ENCODE measurements around the gene RNF152.

Gene RNF152

DNA sequence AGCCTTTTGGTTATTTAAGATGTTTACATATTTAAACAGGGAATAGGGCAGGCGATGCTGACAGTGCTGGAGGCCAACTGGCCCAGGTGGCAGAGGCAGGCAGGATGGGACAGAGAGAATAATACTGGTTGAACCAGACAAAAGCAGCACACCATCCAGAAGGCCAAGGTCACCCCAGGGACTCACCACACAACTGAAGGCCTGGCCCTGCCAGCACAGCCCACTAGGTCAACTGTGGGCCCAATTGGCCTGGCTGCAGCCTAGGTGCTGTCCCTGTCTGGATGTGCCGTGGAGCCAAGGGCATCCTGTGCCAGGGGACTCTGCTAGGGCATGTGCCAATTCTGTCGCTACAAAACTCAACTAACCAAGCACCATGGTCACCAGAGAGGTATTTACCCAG lies 69.2 kb downstream of the RNF152 start:
- Histone ChIP-seq H3K27me3 (ENCODE audit: insufficient read depth, low read depth) (no peaks in the 10 kb centered on the region), H3K79me2 (ENCODE audit: insufficient read depth, low read depth) (no peaks in the 10 kb centered on the region), H2AFZ (ENCODE audit: low read depth) (no peak overlapping the region), H3K4me3 (IDR thresholded peaks at IDR 0.05; ENCODE audit: insufficient read depth, low read depth, low read length) (no peak overlapping the region), H3K4me2 (no peak overlapping the region), H4K20me1 (ENCODE audit: insufficient read depth) (no peaks in the 10 kb centered on the region), H3K27ac (no peak overlapping the region), H3K4me1 (ENCODE audit: low read depth, poor library complexity, severe bottlenecking) (no peaks in the 10 kb centered on the region), H3K36me3 (ENCODE audit: insufficient read depth) (no peaks in the 10 kb centered on the region), H3K9ac (no peak overlapping the region)
- TF ChIP-seq, protein P1, sequence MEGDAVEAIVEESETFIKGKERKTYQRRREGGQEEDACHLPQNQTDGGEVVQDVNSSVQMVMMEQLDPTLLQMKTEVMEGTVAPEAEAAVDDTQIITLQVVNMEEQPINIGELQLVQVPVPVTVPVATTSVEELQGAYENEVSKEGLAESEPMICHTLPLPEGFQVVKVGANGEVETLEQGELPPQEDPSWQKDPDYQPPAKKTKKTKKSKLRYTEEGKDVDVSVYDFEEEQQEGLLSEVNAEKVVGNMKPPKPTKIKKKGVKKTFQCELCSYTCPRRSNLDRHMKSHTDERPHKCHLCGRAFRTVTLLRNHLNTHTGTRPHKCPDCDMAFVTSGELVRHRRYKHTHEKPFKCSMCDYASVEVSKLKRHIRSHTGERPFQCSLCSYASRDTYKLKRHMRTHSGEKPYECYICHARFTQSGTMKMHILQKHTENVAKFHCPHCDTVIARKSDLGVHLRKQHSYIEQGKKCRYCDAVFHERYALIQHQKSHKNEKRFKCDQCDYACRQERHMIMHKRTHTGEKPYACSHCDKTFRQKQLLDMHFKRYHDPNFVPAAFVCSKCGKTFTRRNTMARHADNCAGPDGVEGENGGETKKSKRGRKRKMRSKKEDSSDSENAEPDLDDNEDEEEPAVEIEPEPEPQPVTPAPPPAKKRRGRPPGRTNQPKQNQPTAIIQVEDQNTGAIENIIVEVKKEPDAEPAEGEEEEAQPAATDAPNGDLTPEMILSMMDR (conservative IDR thresholded peaks at IDR 0.05; ENCODE audit: low read depth, low read length) = no peak

DNA sequence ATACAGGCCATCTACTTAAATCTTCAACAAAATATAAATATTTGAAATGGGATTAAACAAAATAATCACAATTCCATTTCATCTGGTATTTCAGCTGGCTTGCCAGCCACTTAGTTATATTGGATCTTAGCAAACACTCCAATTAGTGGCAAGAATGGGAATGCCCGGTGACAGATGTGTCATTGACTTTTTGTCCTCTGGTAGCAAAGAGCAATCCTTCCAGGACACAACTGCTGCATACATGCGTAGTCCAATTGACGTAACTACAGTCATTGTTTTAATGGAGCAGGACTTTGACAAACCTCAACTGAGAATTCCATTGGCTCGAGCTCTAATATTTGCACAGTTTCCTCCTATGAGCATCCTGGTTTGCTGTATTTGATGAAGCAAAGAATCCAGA lies 69.9 kb downstream of the RNF152 start:
- H2AFZ ChIP-seq (ENCODE audit: low read depth) = no peak overlapping the region
- no peaks in the 10 kb centered on the region for H4K20me1 ChIP-seq (ENCODE audit: insufficient read depth)
- H3K4me1 ChIP-seq (ENCODE audit: low read depth, poor library complexity, severe bottlenecking) = no peaks in the 10 kb centered on the region
- no peak overlapping the region for H3K27ac ChIP-seq
- no peak overlapping the region for H3K9ac ChIP-seq
- no peaks in the 10 kb centered on the region for H3K79me2 ChIP-seq (ENCODE audit: insufficient read depth, low read depth)
- TF ChIP-seq, protein P1 (conservative IDR thresholded peaks at IDR 0.05; ENCODE audit: low read depth, low read length) = no peak
- no peaks in the 10 kb centered on the region for H3K27me3 ChIP-seq (ENCODE audit: insufficient read depth, low read depth)
- no peak overlapping the region for H3K4me3 ChIP-seq (IDR thresholded peaks at IDR 0.05; ENCODE audit: insufficient read depth, low read depth, low read length)
- H3K4me2 ChIP-seq = no peak overlapping the region
- no peaks in the 10 kb centered on the region for H3K36me3 ChIP-seq (ENCODE audit: insufficient read depth)

DNA sequence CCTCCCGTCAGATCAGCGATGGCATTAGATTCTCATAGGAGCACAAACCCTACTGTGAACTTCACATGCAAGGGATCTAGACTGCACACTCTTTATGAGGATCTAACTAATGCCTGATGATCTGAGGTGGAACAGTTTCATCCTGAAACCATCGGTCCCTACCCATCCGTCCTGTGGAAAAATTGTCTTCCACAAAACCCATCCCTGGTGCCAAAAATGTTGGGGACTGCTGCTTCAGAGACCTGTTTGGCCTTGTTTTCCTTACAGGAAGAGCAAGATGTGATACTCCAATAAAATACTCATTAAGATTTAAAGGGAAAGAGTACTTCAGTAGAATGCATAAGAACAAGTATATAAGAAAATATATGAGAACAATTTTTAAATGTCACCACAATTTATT lies 71.1 kb downstream of the RNF152 start:
- Histone ChIP-seq H3K27ac (no peak overlapping the region), H3K4me2 (no peak overlapping the region), H3K9ac (no peak overlapping the region), H3K27me3 (ENCODE audit: insufficient read depth, low read depth) (no peaks in the 10 kb centered on the region), H3K79me2 (ENCODE audit: insufficient read depth, low read depth) (no peaks in the 10 kb centered on the region), H2AFZ (ENCODE audit: low read depth) (no peak overlapping the region), H3K4me3 (IDR thresholded peaks at IDR 0.05; ENCODE audit: insufficient read depth, low read depth, low read length) (no peak overlapping the region), H3K4me1 (ENCODE audit: low read depth, poor library complexity, severe bottlenecking) (no peaks in the 10 kb centered on the region), H4K20me1 (ENCODE audit: insufficient read depth) (no peaks in the 10 kb centered on the region), H3K36me3 (ENCODE audit: insufficient read depth) (no peaks in the 10 kb centered on the region)
- TF ChIP-seq, protein P1 (conservative IDR thresholded peaks at IDR 0.05; ENCODE audit: low read depth, low read length) = no peak

DNA sequence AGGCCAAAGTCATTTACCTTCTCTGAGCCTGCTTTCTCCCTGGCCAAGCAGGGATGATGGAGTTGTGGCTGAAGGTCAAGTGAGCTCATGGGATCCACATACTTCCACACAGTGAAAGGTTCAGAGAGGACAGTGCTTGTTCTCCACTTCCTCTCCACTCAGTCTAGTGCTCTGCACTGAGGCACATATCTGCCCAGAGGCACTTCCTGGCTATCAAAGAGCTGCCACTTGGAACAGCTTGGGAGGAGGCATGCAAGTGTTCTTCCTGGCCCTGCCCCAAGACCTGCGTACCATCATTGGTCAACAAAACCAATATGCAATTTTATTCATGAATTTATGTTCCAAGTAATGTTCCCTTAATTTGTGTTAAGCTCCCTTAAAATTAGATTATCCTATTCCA lies 71.9 kb downstream of the RNF152 start:
- TF ChIP-seq, protein P1 (conservative IDR thresholded peaks at IDR 0.05; ENCODE audit: low read depth, low read length) = no peak
- H3K4me1 ChIP-seq (ENCODE audit: low read depth, poor library complexity, severe bottlenecking) = no peaks in the 10 kb centered on the region
- no peak overlapping the region for H3K4me2 ChIP-seq
- no peaks in the 10 kb centered on the region for H3K36me3 ChIP-seq (ENCODE audit: insufficient read depth)
- no peak overlapping the region for H3K9ac ChIP-seq
- no peaks in the 10 kb centered on the region for H4K20me1 ChIP-seq (ENCODE audit: insufficient read depth)
- no peaks in the 10 kb centered on the region for H3K79me2 ChIP-seq (ENCODE audit: insufficient read depth, low read depth)
- no peaks in the 10 kb centered on the region for H3K27me3 ChIP-seq (ENCODE audit: insufficient read depth, low read depth)
- no peak overlapping the region for H2AFZ ChIP-seq (ENCODE audit: low read depth)
- no peak overlapping the region for H3K27ac ChIP-seq
- no peak overlapping the region for H3K4me3 ChIP-seq (IDR thresholded peaks at IDR 0.05; ENCODE audit: insufficient read depth, low read depth, low read length)

DNA sequence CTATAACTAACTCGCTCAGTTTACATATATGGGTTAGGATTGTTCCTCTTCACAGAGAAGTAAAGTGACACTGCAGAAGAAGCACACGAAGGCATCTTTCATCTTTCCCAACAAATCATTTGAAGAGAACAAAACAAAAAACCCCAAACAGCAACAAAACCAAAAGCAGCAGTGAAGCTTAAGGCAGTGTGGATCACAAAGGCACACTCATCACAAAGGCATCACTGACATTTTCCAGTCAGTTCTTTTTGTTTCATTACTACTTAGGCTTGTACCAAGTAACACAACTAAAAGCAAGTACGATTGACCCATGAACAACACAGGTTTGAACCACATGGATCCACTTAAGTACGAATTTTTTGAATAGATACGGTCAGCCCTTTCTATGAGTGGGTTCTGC lies 75.7 kb downstream of the RNF152 start:
- Histone ChIP-seq H3K4me2 (no peak overlapping the region), H4K20me1 (ENCODE audit: insufficient read depth) (no peaks in the 10 kb centered on the region), H3K79me2 (ENCODE audit: insufficient read depth, low read depth) (no peaks in the 10 kb centered on the region), H3K27ac (no peak overlapping the region), H3K9ac (no peak overlapping the region), H3K27me3 (ENCODE audit: insufficient read depth, low read depth) (no peaks in the 10 kb centered on the region), H3K36me3 (ENCODE audit: insufficient read depth) (no peaks in the 10 kb centered on the region), H3K4me3 (IDR thresholded peaks at IDR 0.05; ENCODE audit: insufficient read depth, low read depth, low read length) (no peak overlapping the region), H3K4me1 (ENCODE audit: low read depth, poor library complexity, severe bottlenecking) (no peaks in the 10 kb centered on the region), H2AFZ (ENCODE audit: low read depth) (no peak overlapping the region)
- TF ChIP-seq, protein P1 (conservative IDR thresholded peaks at IDR 0.05; ENCODE audit: low read depth, low read length) = no peak

All from KMS-11 (cell line).